PC-3 (cell line): ENCODE data around the gene GPRC5D. TPM values are rescaled to one million over a fixed set of nuclear protein-coding genes. Genes with fewer than 3 reads are reported as not detected.

ENCODE experiments used
- ATAC-seq: fragments of 200-7000 bp; cut with Tn5 transposase; 2 replicates; pipeline ENCODE4 v1.9.1; 2020; ENCODE audit warnings: mild to moderate bottlenecking, moderate library complexity
- BruUV-seq: library from RNA; stranded (reverse); fragments of 400-500 nt; replicated peaks from 2 replicates; lab custom pipeline; 2021; lab: Mats Ljungman, UMichigan
- CTCF ChIA-PET: fragments of 300-600 bp; sonication (Branson Sonifier 250); formaldehyde crosslinking; loops from one replicate; lab custom pipeline; 2022; ENCODE audit warnings: antibody characterized with exemption; lab: Charles Lee
- POLR2A ChIA-PET: fragments of 300-600 bp; sonication (Branson Sonifier 250); formaldehyde crosslinking; loops from one replicate; lab custom pipeline; 2022; ENCODE audit warnings: antibody characterized with exemption; ENCODE audit not compliant: unreplicated experiment; lab: Charles Lee
- DNase-seq: peaks from one replicate; pipeline ENCODE4 v3.0.0-alpha.2; 2015
- H2AFZ ChIP-seq: fragments of 300-600 bp; sonication (generic); 2 replicates; pipeline ENCODE4 v1.6.0; 2016; ENCODE audit warnings: antibody characterized with exemption, low read length
- H3F3A ChIP-seq: fragments of 300-600 bp; sonication (generic); one replicate; pipeline ENCODE4 v1.6.0; 2017; ENCODE audit warnings: antibody characterized with exemption, low read length, control low read depth, mild to moderate bottlenecking; ENCODE audit not compliant: unreplicated experiment
- H3K27ac ChIP-seq: fragments of 300-600 bp; sonication (generic); 2 replicates; pipeline ENCODE4 v1.5.1; 2016; ENCODE audit warnings: mild to moderate bottlenecking, low read length
- H3K27me3 ChIP-seq: fragments of 300-600 bp; sonication (generic); 2 replicates; pipeline ENCODE4 v1.6.1; 2016; ENCODE audit warnings: low read length, mixed read lengths
- H3K36me3 ChIP-seq: fragments of 300-600 bp; sonication (generic); 2 replicates; pipeline ENCODE4 v1.6.1; 2016; ENCODE audit warnings: low read depth, mixed run types, low read length, mixed read lengths
- H3K4me1 ChIP-seq: fragments of 300-600 bp; sonication (generic); 2 replicates; pipeline ENCODE4 v1.5.1; 2016; ENCODE audit warnings: low read length; ENCODE audit not compliant: insufficient read depth
- H3K4me2 ChIP-seq: fragments of 300-600 bp; sonication (generic); 2 replicates; pipeline ENCODE4 v1.6.0; 2016; ENCODE audit warnings: low read length
- H3K4me3 ChIP-seq: fragments of 300-600 bp; sonication (generic); 2 replicates; pipeline ENCODE4 v1.5.1; 2016; ENCODE audit warnings: mild to moderate bottlenecking, low read length, mixed read lengths
- H3K79me2 ChIP-seq: fragments of 300-600 bp; sonication (generic); 2 replicates; pipeline ENCODE4 v1.6.1; 2017; ENCODE audit warnings: low read length, mixed read lengths
- H3K9ac ChIP-seq: fragments of 300-600 bp; sonication (generic); 2 replicates; pipeline ENCODE4 v1.6.0; 2016; ENCODE audit warnings: mild to moderate bottlenecking, low read length
- H3K9me2 ChIP-seq: fragments of 300-600 bp; sonication (generic); replicated peaks from 2 replicates; pipeline ENCODE4 v1.6.1; 2016; ENCODE audit warnings: mixed run types, low read length, mixed read lengths
- H3K9me3 ChIP-seq: fragments of 300-600 bp; sonication (generic); 2 replicates; pipeline ENCODE4 v1.6.1; 2016; ENCODE audit warnings: low read length, mixed read lengths
- H4K20me1 ChIP-seq: fragments of 300-600 bp; sonication (generic); 2 replicates; pipeline ENCODE4 v1.6.1; 2016; ENCODE audit warnings: low read length, mixed read lengths
- CTCF ChIP-seq: fragments of 300-600 bp; sonication (generic); conservative IDR thresholded peaks from 2 replicates; pipeline ENCODE4 v1.5.1; 2017; ENCODE audit warnings: antibody characterized with exemption, low read depth, mild to moderate bottlenecking, low read length
- EZH2 ChIP-seq: fragments of 300-600 bp; sonication (generic); IDR thresholded peaks from one replicate; pipeline ENCODE4 v1.6.1; 2017; ENCODE audit warnings: antibody characterized with exemption, mild to moderate bottlenecking, low read length; ENCODE audit not compliant: unreplicated experiment
- EZH2phosphoT487 ChIP-seq: fragments of 300-600 bp; sonication (generic); IDR thresholded peaks from 2 replicates; pipeline ENCODE4 v1.6.1; 2018; ENCODE audit warnings: mild to moderate bottlenecking, antibody characterized with exemption, low read length, borderline replicate concordance
- intact Hi-C: fragments of 100-400 bp; cut with micrococcal nuclease; formaldehyde crosslinking; loops from 2 replicates; pipeline ENCODE4 v1.9.0; 2023
- total RNA-seq: library from RNA; depleted of rRNA; stranded (reverse); fragments of >200 nt; gene quantifications from 2 replicates; pipeline ENCODE4 v1.2.3, GENCODE V29; 2014

Gene GPRC5D
- total RNA-seq, 1 experiment from 2014 or later, result not detected

- Histone ChIP-seq H3K9me3 (no peaks in the 10 kb centered on the region), H3K36me3 (peaks cover 48% of the 10 kb centered on the region; the same call in 1 of the 2 replicates), H3K9me2 (no peaks in the 10 kb centered on the region), H3K9ac (peak overlapping the region; percentile 34), H2AFZ (no peak overlapping the region), H3K4me3 (peak overlapping the region; percentile 28; the same call in 1 of the 2 replicates), H3K4me2 (peak overlapping the region; percentile 61), H3K4me1 (peaks cover 67% of the 10 kb centered on the region), H3K27ac (peak overlapping the region; percentile 83), H3K79me2 (peaks cover 100% of the 10 kb centered on the region), H3F3A (peaks cover 20% of the 10 kb centered on the region), H3K27me3 (no peaks in the 10 kb centered on the region), H4K20me1 (peaks cover 79% of the 10 kb centered on the region)
- ATAC-seq (no peak), DNase-seq (peak; percentile 57)
- POLR2A ChIA-PET, result no interaction called here
- intact Hi-C loops, result no loop called here
- BruUV-seq, result TSS peak; percentile 1
- TF ChIP-seq CTCF, result no peak
- TF ChIP-seq EZH2, result no peak
- no peak for TF ChIP-seq EZH2phosphoT487
- CTCF ChIA-PET, result no interaction called here
Observed at GRCh38 chr12:12902036-12902435, 49.9 kb downstream of the GPRC5D start.

GRCh38 chr12:12901158-12901791 lies 50.7 kb downstream of the GPRC5D start:
- H3K4me3 ChIP-seq, result peak overlapping the region; percentile 28; the same call in 1 of the 2 replicates
- peaks cover 100% of the 10 kb centered on the region for H3K79me2 ChIP-seq
- TSS peak; percentile 49 for BruUV-seq
- TF ChIP-seq EZH2 (no peak), CTCF (no peak), EZH2phosphoT487 (no peak)
- peak; percentile 80 for DNase-seq
- POLR2A ChIA-PET, result no interaction called here
- peaks cover 81% of the 10 kb centered on the region for H4K20me1 ChIP-seq
- peaks cover 20% of the 10 kb centered on the region for H3F3A ChIP-seq
- peak overlapping the region; percentile 43; the same call in 1 of the 2 replicates for H3K9ac ChIP-seq
- intact Hi-C loops, result no loop called here
- CTCF ChIA-PET, result interaction anchor here (0.7 to 0.9 kb wide), 2 partner anchors 112 to 305 kb away, joined by 5 to 6 read pairs; no protein-coding TSS in a partner anchor
- no peaks in the 10 kb centered on the region for H3K9me3 ChIP-seq
- ATAC-seq, result peak; percentile 47
- H3K4me1 ChIP-seq, result peaks cover 75% of the 10 kb centered on the region
- peak overlapping the region; percentile 83 for H3K27ac ChIP-seq
- H3K9me2 ChIP-seq, result no peaks in the 10 kb centered on the region
- no peak overlapping the region for H2AFZ ChIP-seq
- H3K4me2 ChIP-seq, result peak overlapping the region; percentile 61
- no peaks in the 10 kb centered on the region for H3K27me3 ChIP-seq
- peaks cover 51% of the 10 kb centered on the region for H3K36me3 ChIP-seq

- POLR2A ChIA-PET, result no interaction called here
- H3K9ac ChIP-seq, result peak overlapping the region; percentile 43; the same call in 1 of the 2 replicates
- H3K27me3 ChIP-seq, result no peaks in the 10 kb centered on the region
- H3K4me3 ChIP-seq, result peak overlapping the region; percentile 28; the same call in 1 of the 2 replicates
- no peak for TF ChIP-seq EZH2phosphoT487
- TF ChIP-seq CTCF, result no peak
- no peak for TF ChIP-seq EZH2
- H4K20me1 ChIP-seq, result peaks cover 81% of the 10 kb centered on the region
- H3K4me1 ChIP-seq, result peaks cover 80% of the 10 kb centered on the region
- ATAC-seq (no peak), DNase-seq (no peak)
- H3K4me2 ChIP-seq, result peak overlapping the region; percentile 61
- H3K27ac ChIP-seq, result peak overlapping the region; percentile 83
- peaks cover 100% of the 10 kb centered on the region for H3K79me2 ChIP-seq
- intact Hi-C loops, result no loop called here
- CTCF ChIA-PET, result interaction anchor here (0.9 kb wide), 1 partner anchor 111 kb away, joined by 5 read pairs; no protein-coding TSS in a partner anchor
- no TSS peak for BruUV-seq
- H3K9me2 ChIP-seq, result no peaks in the 10 kb centered on the region
- no peak overlapping the region for H2AFZ ChIP-seq
- H3F3A ChIP-seq, result peaks cover 20% of the 10 kb centered on the region
- H3K36me3 ChIP-seq, result peaks cover 47% of the 10 kb centered on the region
- H3K9me3 ChIP-seq, result no peaks in the 10 kb centered on the region
Observed at GRCh38 chr12:12900786-12901157, 51.2 kb downstream of the GPRC5D start.
